ENCODE data around the gene SLC25A43.
"Not testable (repeated sequence)": the region's sequence is repeated elsewhere in the genome, so short reads cannot be mapped to it uniquely, and the experiment has no call there.

Gene SLC25A43

GRCh38 chrX:119427795-119428185 lies 28.7 kb downstream of the SLC25A43 start:
- Histone ChIP-seq H3K27me3 (ENCODE audit: insufficient read depth, low read length, poor library complexity, severe bottlenecking) (no peaks in the 10 kb centered on the region), H3K9me2 (replicated peaks; ENCODE audit: low read depth, low read length) (no peaks in the 10 kb centered on the region), H3K4me1 (ENCODE audit: insufficient read depth, low read length, poor library complexity, severe bottlenecking) (peaks cover 41% of the 10 kb centered on the region), H3F3A (ENCODE audit: low read depth) (peaks cover 4% of the 10 kb centered on the region; the same call in 1 of the 2 replicates), H3K4me3 (ENCODE audit: low read length, poor library complexity, severe bottlenecking) (peak overlapping the region; percentile 65), H3K9ac (ENCODE audit: low read depth, low read length, poor library complexity, severe bottlenecking) (peak overlapping the region; percentile 75), H3K36me3 (ENCODE audit: insufficient read depth, low read length) (no peaks in the 10 kb centered on the region), H3K79me2 (ENCODE audit: insufficient read depth, low read length) (no peaks in the 10 kb centered on the region), H3K9me3 (ENCODE audit: insufficient read depth, low read depth, low read length) (no peaks in the 10 kb centered on the region), H4K20me1 (ENCODE audit: insufficient read depth, low read length, poor library complexity, severe bottlenecking) (no peaks in the 10 kb centered on the region), H2AFZ (ENCODE audit: low read length) (0 out of 2 replicates have a peak overlapping the region, but pooled peaks have one; percentile 45), H3K4me2 (ENCODE audit: low read depth, low read length, poor library complexity, severe bottlenecking) (peak overlapping the region; percentile 72)
- TF ChIP-seq EZH2phosphoT487 (IDR thresholded peaks at IDR 0.05; ENCODE audit: borderline replicate concordance) (no peak), CTCF (conservative IDR thresholded peaks at IDR 0.05; ENCODE audit: low read length) (no peak)

DNA sequence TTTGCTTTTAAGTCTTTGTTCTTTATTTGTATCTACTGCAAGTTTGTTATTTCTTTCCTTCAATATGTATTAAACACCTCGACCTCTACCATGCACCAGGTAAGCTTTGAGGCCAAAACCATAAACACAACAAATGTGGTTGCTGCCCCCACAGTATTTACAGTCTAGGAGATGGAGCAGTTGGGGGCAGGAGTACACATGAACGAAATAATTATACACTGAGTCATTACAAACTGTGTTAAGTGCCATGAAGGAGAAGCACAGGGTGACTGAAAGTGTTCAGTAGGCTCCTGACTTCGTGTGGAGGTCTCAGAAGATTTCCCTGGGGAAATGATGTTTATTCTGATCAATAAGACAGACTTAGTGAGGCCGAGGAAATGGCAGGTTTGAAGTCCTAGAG lies 30.3 kb downstream of the SLC25A43 start:
- Histone ChIP-seq H3K9ac (ENCODE audit: low read depth, low read length, poor library complexity, severe bottlenecking) (no peak overlapping the region), H3K4me3 (ENCODE audit: low read length, poor library complexity, severe bottlenecking) (no peak overlapping the region), H3K27me3 (ENCODE audit: insufficient read depth, low read length, poor library complexity, severe bottlenecking) (no peaks in the 10 kb centered on the region), H3K79me2 (ENCODE audit: insufficient read depth, low read length) (no peaks in the 10 kb centered on the region), H2AFZ (ENCODE audit: low read length) (no peak overlapping the region), H3K4me1 (ENCODE audit: insufficient read depth, low read length, poor library complexity, severe bottlenecking) (peaks cover 41% of the 10 kb centered on the region), H3K36me3 (ENCODE audit: insufficient read depth, low read length) (no peaks in the 10 kb centered on the region), H3K9me3 (ENCODE audit: insufficient read depth, low read depth, low read length) (no peaks in the 10 kb centered on the region), H3K9me2 (replicated peaks; ENCODE audit: low read depth, low read length) (no peaks in the 10 kb centered on the region), H3K4me2 (ENCODE audit: low read depth, low read length, poor library complexity, severe bottlenecking) (no peak overlapping the region), H3F3A (ENCODE audit: low read depth) (peaks cover 4% of the 10 kb centered on the region; the same call in 1 of the 2 replicates), H4K20me1 (ENCODE audit: insufficient read depth, low read length, poor library complexity, severe bottlenecking) (no peaks in the 10 kb centered on the region)
- TF ChIP-seq CTCF (conservative IDR thresholded peaks at IDR 0.05; ENCODE audit: low read length) (no peak), EZH2phosphoT487 (IDR thresholded peaks at IDR 0.05; ENCODE audit: borderline replicate concordance) (no peak)

DNA sequence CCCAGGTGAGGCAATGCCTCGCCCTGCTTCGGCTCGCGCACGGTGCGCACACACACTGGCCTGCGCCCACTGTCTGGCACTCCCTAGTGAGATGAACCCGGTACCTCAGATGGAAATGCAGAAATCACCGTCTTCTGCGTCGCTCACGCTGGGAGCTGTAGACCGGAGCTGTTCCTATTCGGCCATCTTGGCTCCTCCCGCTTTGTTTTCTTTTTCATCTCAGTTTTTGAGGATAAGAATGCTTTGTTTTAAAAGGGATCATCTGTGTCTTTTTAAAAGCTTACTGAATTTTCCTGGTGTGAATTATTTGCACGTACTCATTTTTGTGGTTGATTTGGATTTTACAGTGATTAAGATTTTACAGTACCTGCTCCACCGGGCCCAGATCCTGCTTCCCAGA lies 42.2 kb downstream of the SLC25A43 start:
- not testable (repeated sequence) for H2AFZ ChIP-seq (ENCODE audit: low read length); H3F3A ChIP-seq (ENCODE audit: low read depth); H3K9me3 ChIP-seq (ENCODE audit: insufficient read depth, low read depth, low read length); H3K79me2 ChIP-seq (ENCODE audit: insufficient read depth, low read length); H3K36me3 ChIP-seq (ENCODE audit: insufficient read depth, low read length); H4K20me1 ChIP-seq (ENCODE audit: insufficient read depth, low read length, poor library complexity, severe bottlenecking); H3K27me3 ChIP-seq (ENCODE audit: insufficient read depth, low read length, poor library complexity, severe bottlenecking); H3K9me2 ChIP-seq (replicated peaks; ENCODE audit: low read depth, low read length); H3K4me2 ChIP-seq (ENCODE audit: low read depth, low read length, poor library complexity, severe bottlenecking); H3K9ac ChIP-seq (ENCODE audit: low read depth, low read length, poor library complexity, severe bottlenecking); H3K4me3 ChIP-seq (ENCODE audit: low read length, poor library complexity, severe bottlenecking); H3K4me1 ChIP-seq (ENCODE audit: insufficient read depth, low read length, poor library complexity, severe bottlenecking)

DNA sequence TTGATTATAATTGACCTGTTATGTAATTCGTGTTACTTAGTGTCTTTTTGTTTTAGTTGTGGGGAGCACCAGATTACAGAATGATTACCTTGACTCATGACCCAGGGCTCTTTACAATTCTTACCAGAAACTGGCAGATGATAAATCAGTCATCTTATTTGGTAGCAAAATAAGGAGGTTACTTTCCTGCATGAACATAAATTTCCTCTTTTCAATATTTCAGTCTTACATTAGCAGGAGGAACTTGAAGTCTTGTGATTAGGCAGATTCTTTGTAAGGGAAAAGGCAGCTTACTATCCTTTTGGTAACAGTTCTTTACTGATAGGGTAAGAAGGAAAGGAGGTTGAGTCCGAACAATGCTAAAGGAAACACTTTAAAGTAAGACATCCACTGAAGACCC lies 43.1 kb downstream of the SLC25A43 start:
- no peaks in the 10 kb centered on the region for H3F3A ChIP-seq (ENCODE audit: low read depth)
- H3K9me3 ChIP-seq (ENCODE audit: insufficient read depth, low read depth, low read length), result no peaks in the 10 kb centered on the region
- TF ChIP-seq EZH2phosphoT487 (IDR thresholded peaks at IDR 0.05; ENCODE audit: borderline replicate concordance), result no peak
- no peak for TF ChIP-seq CTCF (conservative IDR thresholded peaks at IDR 0.05; ENCODE audit: low read length)
- H3K27me3 ChIP-seq (ENCODE audit: insufficient read depth, low read length, poor library complexity, severe bottlenecking), result no peaks in the 10 kb centered on the region
- no peaks in the 10 kb centered on the region for H3K79me2 ChIP-seq (ENCODE audit: insufficient read depth, low read length)
- H3K9ac ChIP-seq (ENCODE audit: low read depth, low read length, poor library complexity, severe bottlenecking), result no peak overlapping the region
- no peaks in the 10 kb centered on the region for H4K20me1 ChIP-seq (ENCODE audit: insufficient read depth, low read length, poor library complexity, severe bottlenecking)
- no peak overlapping the region for H2AFZ ChIP-seq (ENCODE audit: low read length)
- H3K4me1 ChIP-seq (ENCODE audit: insufficient read depth, low read length, poor library complexity, severe bottlenecking), result no peaks in the 10 kb centered on the region
- no peak overlapping the region for H3K4me3 ChIP-seq (ENCODE audit: low read length, poor library complexity, severe bottlenecking)
- no peak overlapping the region for H3K4me2 ChIP-seq (ENCODE audit: low read depth, low read length, poor library complexity, severe bottlenecking)
- H3K36me3 ChIP-seq (ENCODE audit: insufficient read depth, low read length), result no peaks in the 10 kb centered on the region
- no peaks in the 10 kb centered on the region for H3K9me2 ChIP-seq (replicated peaks; ENCODE audit: low read depth, low read length)
